Fibroblast of lung (primary cell): Measurements from ENCODE around the gene MYMK.

Experiments
- CTCF ChIP-seq, 2 donors: IDR thresholded peaks in 1 of 2; conservative IDR thresholded peaks in 1 of 2; 1 replicate in 1 of 2; 2 replicates in 1 of 2; pipeline ENCODE4 v1.5.1; 2011 to 2012; ENCODE audit warnings: low read length in 2 of 2, control low read depth in 1 of 2, inconsistent platforms in 1 of 2, low read depth in 1 of 2, mild to moderate bottlenecking in 1 of 2
- EZH2 ChIP-seq: IDR thresholded peaks from 2 replicates; pipeline ENCODE4 v1.5.1; 2012; ENCODE audit warnings: low read length, control low read depth, mild to moderate bottlenecking; ENCODE audit errors: missing control alignments

GRCh38 chr9:133490201-133490681 lies 34.5 kb downstream of the MYMK start:
- no peak for TF ChIP-seq CTCF (conservative IDR thresholded peaks at IDR 0.05 in 1 of 2, IDR thresholded peaks at IDR 0.05 in 1 of 2; ENCODE audit: low read depth in 1 of 2, low read length in 2 of 2)
- TF ChIP-seq EZH2, result no peak
